H1 (cell line): ENCODE data around the gene GGT5. TPM values are rescaled to one million over a fixed set of nuclear protein-coding genes. Genes with fewer than 3 reads are reported as not detected.

ENCODE experiments used
- CTCF ChIA-PET: fragments of 300-600 bp; sonication (Branson Sonifier 250); formaldehyde crosslinking; loops from one replicate; lab custom pipeline; 2021; ENCODE audit not compliant: partially characterized antibody; lab: Charles Lee
- POLR2A ChIA-PET: fragments of 300-600 bp; sonication (Branson Sonifier 250); formaldehyde crosslinking; loops from one replicate; lab custom pipeline; 2021; ENCODE audit warnings: inconsistent platforms; ENCODE audit not compliant: partially characterized antibody; lab: Charles Lee
- DNase-seq, 2 experiments: peaks; one replicate each; pipeline versions ENCODE4 v3.0.0 to v3.0.0-alpha.2; 2010 to 2022; ENCODE audit warnings: low spot score in 2 of 2, low read depth in 1 of 2, mixed read lengths in 1 of 2
- FAIRE-seq: peaks from 2 replicates; lab custom pipeline; 2011; peaks lifted over from hg19 to GRCh38; lab: Jason Lieb, UNC
- H2AFZ ChIP-seq: 2 replicates; pipeline ENCODE4 v1.8.1; 2012; ENCODE audit warnings: low read length, inconsistent platforms
- H2AK5ac ChIP-seq: 2 replicates; pipeline ENCODE4 v1.6.1; 2013; ENCODE audit warnings: low read depth, low read length
- H2BK120ac ChIP-seq: replicated peaks from 2 replicates; pipeline ENCODE3; 2013; ENCODE audit warnings: low read depth, low read length, inconsistent platforms
- H2BK12ac ChIP-seq: 2 replicates; pipeline ENCODE4 v1.6.1; 2013; ENCODE audit warnings: low read depth, low read length
- H2BK15ac ChIP-seq: 2 replicates; pipeline ENCODE4 v1.6.1; 2013; ENCODE audit warnings: low read length
- H2BK20ac ChIP-seq: 2 replicates; pipeline ENCODE4 v1.6.1; 2013; ENCODE audit warnings: low read length
- H2BK5ac ChIP-seq: 2 replicates; pipeline ENCODE4 v1.6.1; 2013; ENCODE audit warnings: low read depth, low read length
- H3K14ac ChIP-seq: 2 replicates; pipeline ENCODE4 v1.6.1; 2013; ENCODE audit warnings: inconsistent platforms; ENCODE audit not compliant: insufficient read length
- H3K18ac ChIP-seq: 2 replicates; pipeline ENCODE4 v1.6.1; 2013; ENCODE audit warnings: low read length; ENCODE audit errors: extremely low read depth
- H3K23ac ChIP-seq: 2 replicates; pipeline ENCODE4 v1.6.1; 2013; ENCODE audit warnings: inconsistent platforms; ENCODE audit not compliant: insufficient read length
- H3K23me2 ChIP-seq: 2 replicates; pipeline ENCODE4 v1.6.1; 2013; ENCODE audit warnings: low read depth, low read length
- H3K27ac ChIP-seq: 2 replicates; pipeline ENCODE4 v1.6.1; 2011; ENCODE audit warnings: low read depth, low read length, inconsistent platforms
- H3K27me3 ChIP-seq, 4 experiments: replicated peaks in 1 of 4; 1 replicate in 1 of 4; 2 replicates in 3 of 4; pipeline versions ENCODE4 v1.6.1 to v1.8.1; 2011 to 2013; ENCODE audit warnings: low read length in 3 of 4, mild to moderate bottlenecking in 3 of 4, inconsistent platforms in 2 of 4, mixed read lengths in 2 of 4, moderate library complexity in 1 of 4; ENCODE audit not compliant: control insufficient read depth in 3 of 4, insufficient read depth in 3 of 4; ENCODE audit errors: extremely low read depth in 1 of 4
- H3K36me3 ChIP-seq, 4 experiments: 2 replicates each; pipeline versions ENCODE4 v1.6.1 to v1.8.1; 2011 to 2013; ENCODE audit warnings: mild to moderate bottlenecking in 4 of 4, low read length in 3 of 4, moderate library complexity in 2 of 4, control low read depth in 1 of 4, inconsistent platforms in 1 of 4; ENCODE audit not compliant: insufficient read depth in 4 of 4, control insufficient read depth in 2 of 4
- H3K4ac ChIP-seq: replicated peaks from 2 replicates; pipeline ENCODE3; 2013; ENCODE audit warnings: low read length, low read depth, mixed read lengths, inconsistent platforms; ENCODE audit not compliant: insufficient read length
- H3K4me1 ChIP-seq, 4 experiments: replicated peaks in 1 of 4; 1 replicate in 1 of 4; 2 replicates in 3 of 4; pipeline versions ENCODE4 v1.6.1 to v1.8.1; 2011 to 2013; ENCODE audit warnings: low read length in 3 of 4, inconsistent platforms in 2 of 4, mixed read lengths in 1 of 4; ENCODE audit not compliant: insufficient read depth in 4 of 4, control insufficient read depth in 3 of 4
- H3K4me2 ChIP-seq, 2 experiments: 2 replicates each; pipeline versions ENCODE4 v1.6.1 to v1.8.1; 2011 to 2013; ENCODE audit warnings: low read depth in 2 of 2, low read length in 2 of 2, control low read depth in 1 of 2, inconsistent platforms in 1 of 2, mild to moderate bottlenecking in 1 of 2; ENCODE audit not compliant: insufficient read depth in 1 of 2
- H3K4me3 ChIP-seq, 4 experiments: fragments of 200-600, 300-600 bp in 1 of 4; sonication (generic), shearing (Covaris generic), sonication (Bioruptor Twin) in 1 of 4; 2 replicates each; pipeline versions ENCODE4 v1.5.1 to v1.8.1; 2011 to 2016; ENCODE audit warnings: low read length in 4 of 4, low read depth in 3 of 4, control low read depth in 2 of 4, inconsistent platforms in 2 of 4, mild to moderate bottlenecking in 2 of 4, mixed read lengths in 1 of 4, moderate library complexity in 1 of 4; ENCODE audit not compliant: insufficient read depth in 2 of 4; ENCODE audit errors: extremely low read depth in 1 of 4
- H3K56ac ChIP-seq: replicated peaks from 2 replicates; pipeline ENCODE3; 2013; ENCODE audit warnings: low read depth, mild to moderate bottlenecking, mixed read lengths, low read length, inconsistent platforms; ENCODE audit not compliant: insufficient read length
- H3K79me1 ChIP-seq: 2 replicates; pipeline ENCODE4 v1.6.1; 2013; ENCODE audit warnings: low read depth, low read length, control low read depth
- H3K79me2 ChIP-seq, 2 experiments: 2 replicates each; pipeline versions ENCODE4 v1.6.1 to v1.8.1; 2012 to 2013; ENCODE audit warnings: low read length in 2 of 2, mild to moderate bottlenecking in 2 of 2, inconsistent platforms in 1 of 2; ENCODE audit not compliant: insufficient read depth in 2 of 2, control insufficient read depth in 1 of 2
- H3K9ac ChIP-seq, 4 experiments: replicated peaks in 1 of 4; 1 replicate in 1 of 4; 2 replicates in 3 of 4; pipeline versions ENCODE4 v1.6.1 to v1.8.1; 2011 to 2013; ENCODE audit warnings: low read depth in 3 of 4, low read length in 3 of 4, control low read depth in 2 of 4, mild to moderate bottlenecking in 2 of 4, moderate library complexity in 2 of 4, inconsistent platforms in 1 of 4; ENCODE audit errors: extremely low read depth in 1 of 4
- H3K9me3 ChIP-seq, 2 experiments: 2 replicates each; pipeline versions ENCODE4 v1.6.1 to v1.8.1; 2012 to 2013; ENCODE audit warnings: mild to moderate bottlenecking in 2 of 2, moderate library complexity in 2 of 2, control low read depth in 1 of 2, inconsistent platforms in 1 of 2, low read depth in 1 of 2, low read length in 1 of 2, mixed read lengths in 1 of 2; ENCODE audit not compliant: insufficient read depth in 2 of 2
- H4K20me1 ChIP-seq, 2 experiments: replicated peaks in 1 of 2; 2 replicates each; pipeline versions ENCODE3 to v1.8.1; 2011 to 2013; ENCODE audit warnings: inconsistent platforms in 2 of 2, low read length in 2 of 2, mild to moderate bottlenecking in 1 of 2; ENCODE audit not compliant: insufficient read depth in 2 of 2, control insufficient read depth in 1 of 2
- H4K5ac ChIP-seq: 2 replicates; pipeline ENCODE4 v1.6.1; 2013; ENCODE audit warnings: low read length, low read depth, mixed read lengths, inconsistent platforms; ENCODE audit not compliant: insufficient read length
- H4K8ac ChIP-seq: 2 replicates; pipeline ENCODE4 v1.8.0; 2013; ENCODE audit warnings: mild to moderate bottlenecking, moderate library complexity, low read length, inconsistent platforms; ENCODE audit not compliant: insufficient read depth; ENCODE audit errors: extremely low read depth
- H4K91ac ChIP-seq: replicated peaks from 2 replicates; pipeline ENCODE3; 2013; ENCODE audit warnings: low read length, mixed read lengths, inconsistent platforms; ENCODE audit not compliant: insufficient read length
- CEBPB ChIP-seq: IDR thresholded peaks from 2 replicates; pipeline ENCODE4 v1.6.1; 2012; ENCODE audit warnings: low read depth, low read length
- GTF2F1 ChIP-seq: IDR thresholded peaks from 2 replicates; pipeline ENCODE4 v1.6.1; 2012; ENCODE audit warnings: low read depth, low read length, improper control_type of control experiment, borderline replicate concordance
- HDAC6 ChIP-seq: IDR thresholded peaks from one replicate; pipeline ENCODE4 v1.7.1; 2012; ENCODE audit warnings: low read depth, mild to moderate bottlenecking, inconsistent platforms, low read length, moderate library complexity
- NANOG ChIP-seq: IDR thresholded peaks from 2 replicates; pipeline ENCODE4 v1.6.1; 2011; ENCODE audit warnings: low read length, low read depth, mild to moderate bottlenecking, inconsistent platforms; ENCODE audit not compliant: insufficient read depth, poor library complexity, severe bottlenecking
- RFX5 ChIP-seq: IDR thresholded peaks from 2 replicates; pipeline ENCODE4 v1.6.1; 2011; ENCODE audit warnings: low read depth, low read length, improper control_type of control experiment, borderline replicate concordance
- RXRA ChIP-seq: IDR thresholded peaks from 2 replicates; pipeline ENCODE4 v1.6.1; 2011; ENCODE audit warnings: low read depth, mild to moderate bottlenecking, low read length, moderate library complexity; ENCODE audit not compliant: insufficient read depth
- SP1 ChIP-seq: IDR thresholded peaks from 2 replicates; pipeline ENCODE4 v1.6.1; 2011; ENCODE audit warnings: low read depth, low read length
- TAF7 ChIP-seq: optimal IDR thresholded peaks from 2 replicates; pipeline ENCODE3; 2011; ENCODE audit warnings: low read depth, mild to moderate bottlenecking, inconsistent platforms, low read length, moderate library complexity, borderline replicate concordance
- TEAD4 ChIP-seq: IDR thresholded peaks from 2 replicates; pipeline ENCODE4 v1.6.1; 2012; ENCODE audit warnings: low read depth, low read length, inconsistent platforms, mixed read lengths
- WGBS, 2 experiments: shearing (Covaris generic) in 1 of 2; methylation state at CpG; one replicate each; pipeline versions ENCODE4 v1.1.6 to v1.1.7; 2013 to 2015; ENCODE audit warnings: low lambda C conversion rate in 2 of 2, mixed read lengths in 2 of 2, inconsistent platforms in 1 of 2, low coverage in 1 of 2, missing lambda C conversion rate in 1 of 2; ENCODE audit not compliant: insufficient replicate concordance in 2 of 2, insufficient coverage in 1 of 2, insufficient read length in 1 of 2; ENCODE audit errors: extremely low coverage in 1 of 2, missing lambda C conversion rate in 1 of 2; 5-methylcytosine and 5-hydroxymethylcytosine counted together
- polyA plus RNA-seq, 7 experiments: library from polyadenylated mRNA; depleted of rRNA in 3 of 7; stranded (reverse) in 5 of 7; unstranded in 2 of 7; fragments of >200 nt in 5 of 7; fragments of 200-250 nt in 2 of 7; gene quantifications; 1 replicate in 5 of 7; 2 replicates in 1 of 7; 4 replicates in 1 of 7; pipeline versions ENCODE4 v1.2.1 to v1.2.3, GENCODE V29; 2011 to 2013; ENCODE audit warnings: missing spikeins in 2 of 7, mixed read lengths in 2 of 7
- total RNA-seq: library from RNA; stranded (reverse); fragmentation: NEBNext Ultra II Directional; extraction: Animal tissue kit (Norgen Biotek cat#: 25700); gene quantifications from 2 replicates; pipeline ENCODE4 v1.2.1, GENCODE V29; 2021
- TF ChIP-seq, protein P1 (sequence below): IDR thresholded peaks from 2 replicates; pipeline ENCODE4 v1.6.1; 2012; ENCODE audit warnings: inconsistent platforms
- TF ChIP-seq, protein P2 (sequence below), 3 experiments: IDR thresholded peaks; 1 replicate in 2 of 3; 2 replicates in 1 of 3; pipeline versions ENCODE4 v1.5.1 to v1.6.1; 2011; ENCODE audit warnings: low read length in 3 of 3, mild to moderate bottlenecking in 3 of 3, inconsistent platforms in 2 of 3, low read depth in 1 of 3, moderate library complexity in 1 of 3; ENCODE audit not compliant: insufficient read depth in 1 of 3; ENCODE audit errors: control extremely low read depth in 1 of 3

GGT5 gene
- total and polyA plus RNA-seq, 2 of the 8 experiments (the other 6 are each of a cell fraction or from before 2014, with no cell fraction given), result 0.05 TPM; not detected in 1

DNA sequence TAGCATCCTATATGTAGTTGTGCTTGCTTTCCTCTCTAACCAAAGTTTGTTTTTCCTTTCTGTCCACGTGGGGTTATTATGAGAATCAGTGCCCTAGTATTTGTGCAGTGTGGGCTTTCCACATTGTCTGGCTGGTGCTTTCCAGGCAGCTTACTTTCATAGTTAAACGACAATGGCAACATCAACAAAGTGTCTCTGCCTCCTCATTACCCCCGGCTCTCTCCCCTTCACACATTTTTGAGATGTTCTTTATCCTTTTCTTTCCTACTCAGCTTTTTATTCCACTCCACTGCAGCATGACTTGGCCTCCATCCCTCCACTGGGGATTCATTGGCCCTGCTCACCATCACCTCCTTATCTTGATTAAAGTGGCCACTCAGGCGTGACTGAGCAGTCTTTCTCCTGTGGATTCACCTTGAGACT lies 44.9 kb upstream of the GGT5 start:
- Histone ChIP-seq H3K4ac (no peak overlapping the region), H3K9ac (no peak overlapping the region), H3K18ac (no peak overlapping the region), H3K79me1 (peaks cover 9% of the 10 kb centered on the region), H3K27ac (no peak overlapping the region), H3K36me3 (no peaks in the 10 kb centered on the region), H3K9me3 (no peaks in the 10 kb centered on the region), H2BK15ac (no peak overlapping the region), H2AFZ (no peak overlapping the region), H4K91ac (no peak overlapping the region), H3K4me1 (peaks cover 0 to 3% (median 1%) of the 10 kb centered on the region in 4 experiments; a peak in 3 of 7 replicates), H4K20me1 (peaks cover 6 to 13% of the 10 kb centered on the region in 2 experiments), H2BK5ac (no peak overlapping the region), H3K14ac (no peak overlapping the region), H2BK12ac (no peak overlapping the region), H3K4me2 (no peak overlapping the region), H2AK5ac (peak overlapping the region; percentile 18; the same call in 1 of the 2 replicates), H3K23ac (no peak overlapping the region), H4K5ac (no peak overlapping the region), H4K8ac (no peak overlapping the region), H3K79me2 (peaks cover 0 to 66% of the 10 kb centered on the region in 2 experiments; a peak in 3 of 4 replicates), H3K23me2 (no peaks in the 10 kb centered on the region), H2BK20ac (no peak overlapping the region), H2BK120ac (no peak overlapping the region), H3K4me3 (no peak overlapping the region), H3K27me3 (no peaks in the 10 kb centered on the region), H3K56ac (no peak overlapping the region)
- CTCF ChIA-PET, result interaction anchor here (0.6 to 0.8 kb wide), 2 partner anchors 17 to 80 kb away, joined by 3 to 4 read pairs; no protein-coding TSS in a partner anchor
- WGBS, 2 experiments, result 87% methylated on average over 4 of the region's 4 CpGs; no CpG with 5 or more reads in 1 of the 2 experiments
- no peak for FAIRE-seq
- no peak for DNase-seq
- POLR2A ChIA-PET, result interaction anchor here (0.6 to 1.0 kb wide), 2 partner anchors 19 to 433 kb away, joined by 3 read pairs; partner anchors contain the start of gene SPECC1L
- TF ChIP-seq NANOG, result no peak
- TF ChIP-seq, protein P1, sequence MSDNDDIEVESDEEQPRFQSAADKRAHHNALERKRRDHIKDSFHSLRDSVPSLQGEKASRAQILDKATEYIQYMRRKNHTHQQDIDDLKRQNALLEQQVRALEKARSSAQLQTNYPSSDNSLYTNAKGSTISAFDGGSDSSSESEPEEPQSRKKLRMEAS, result no peak
- TF ChIP-seq RXRA, result no peak
- no peak for TF ChIP-seq HDAC6
- no peak for TF ChIP-seq TEAD4
- no peak for TF ChIP-seq RFX5
- TF ChIP-seq, protein P2, sequence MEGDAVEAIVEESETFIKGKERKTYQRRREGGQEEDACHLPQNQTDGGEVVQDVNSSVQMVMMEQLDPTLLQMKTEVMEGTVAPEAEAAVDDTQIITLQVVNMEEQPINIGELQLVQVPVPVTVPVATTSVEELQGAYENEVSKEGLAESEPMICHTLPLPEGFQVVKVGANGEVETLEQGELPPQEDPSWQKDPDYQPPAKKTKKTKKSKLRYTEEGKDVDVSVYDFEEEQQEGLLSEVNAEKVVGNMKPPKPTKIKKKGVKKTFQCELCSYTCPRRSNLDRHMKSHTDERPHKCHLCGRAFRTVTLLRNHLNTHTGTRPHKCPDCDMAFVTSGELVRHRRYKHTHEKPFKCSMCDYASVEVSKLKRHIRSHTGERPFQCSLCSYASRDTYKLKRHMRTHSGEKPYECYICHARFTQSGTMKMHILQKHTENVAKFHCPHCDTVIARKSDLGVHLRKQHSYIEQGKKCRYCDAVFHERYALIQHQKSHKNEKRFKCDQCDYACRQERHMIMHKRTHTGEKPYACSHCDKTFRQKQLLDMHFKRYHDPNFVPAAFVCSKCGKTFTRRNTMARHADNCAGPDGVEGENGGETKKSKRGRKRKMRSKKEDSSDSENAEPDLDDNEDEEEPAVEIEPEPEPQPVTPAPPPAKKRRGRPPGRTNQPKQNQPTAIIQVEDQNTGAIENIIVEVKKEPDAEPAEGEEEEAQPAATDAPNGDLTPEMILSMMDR (IDR thresholded peaks at IDR 0.05; ENCODE audit: control extremely low read depth in 1 of 3, insufficient read depth in 1 of 3, low read depth in 1 of 3, low read length in 3 of 3), result no peak
- TF ChIP-seq CEBPB, result no peak
- no peak for TF ChIP-seq SP1
- TF ChIP-seq TAF7, result no peak
- TF ChIP-seq GTF2F1, result no peak
